HEK293 (cell line): ENCODE measurements around the gene CASZ1.

ENCODE experiments used
- EGR2 ChIP-seq: fragments of 450-650 bp; formaldehyde crosslinking; IDR thresholded peaks from 2 replicates; pipeline ENCODE4 v1.5.1; 2016; ENCODE audit warnings: low read depth, missing biosample characterization, missing genetic modification characterization
- GLIS2 ChIP-seq: fragments of 450-650 bp; formaldehyde crosslinking; IDR thresholded peaks from 2 replicates; pipeline ENCODE4 v1.5.1; 2016; ENCODE audit warnings: missing biosample characterization, missing genetic modification characterization
- HOXD13 ChIP-seq: sonication (generic); formaldehyde crosslinking; IDR thresholded peaks from 2 replicates; pipeline ENCODE4 v1.8.0; 2022; ENCODE audit warnings: missing genetic modification reagents, borderline replicate concordance
- KLF16 ChIP-seq: fragments of 450-650 bp; formaldehyde crosslinking; IDR thresholded peaks from 2 replicates; pipeline ENCODE4 v1.5.1; 2017; ENCODE audit warnings: missing biosample characterization, missing genetic modification characterization
- KLF8 ChIP-seq: fragments of 450-650 bp; formaldehyde crosslinking; IDR thresholded peaks from 2 replicates; pipeline ENCODE4 v1.5.1; 2016; ENCODE audit warnings: missing biosample characterization, missing genetic modification characterization
- MEIS1 ChIP-seq: sonication (generic); formaldehyde crosslinking; IDR thresholded peaks from 2 replicates; pipeline ENCODE4 v1.8.1; 2022; ENCODE audit warnings: missing genetic modification reagents, mild to moderate bottlenecking, borderline replicate concordance
- MYNN ChIP-seq: fragments of 450-650 bp; formaldehyde crosslinking; IDR thresholded peaks from 2 replicates; pipeline ENCODE4 v1.5.1; 2016; ENCODE audit warnings: missing biosample characterization, missing genetic modification characterization, borderline replicate concordance
- PRDM1 ChIP-seq: fragments of 450-650 bp; formaldehyde crosslinking; IDR thresholded peaks from 2 replicates; pipeline ENCODE4; 2016; ENCODE audit warnings: missing biosample characterization, missing genetic modification characterization
- PRDM4 ChIP-seq: fragments of 450-650 bp; formaldehyde crosslinking; IDR thresholded peaks from 2 replicates; pipeline ENCODE4 v1.5.1; 2017; ENCODE audit warnings: missing biosample characterization, missing genetic modification characterization
- ZBTB1 ChIP-seq: fragments of 450-650 bp; formaldehyde crosslinking; IDR thresholded peaks from 2 replicates; pipeline ENCODE4 v1.5.1; 2016; ENCODE audit warnings: missing biosample characterization, missing genetic modification characterization
- ZBTB48 ChIP-seq: fragments of 450-650 bp; formaldehyde crosslinking; IDR thresholded peaks from 2 replicates; pipeline ENCODE4 v1.5.1; 2016; ENCODE audit warnings: missing biosample characterization, missing genetic modification characterization
- ZFP41 ChIP-seq: fragments of 450-650 bp; formaldehyde crosslinking; IDR thresholded peaks from 2 replicates; pipeline ENCODE4 v1.5.1; 2016; ENCODE audit warnings: missing biosample characterization, missing genetic modification characterization, borderline replicate concordance
- ZFP69B ChIP-seq: fragments of 450-650 bp; formaldehyde crosslinking; IDR thresholded peaks from 2 replicates; pipeline ENCODE4 v1.5.1; 2016; ENCODE audit warnings: missing biosample characterization, missing genetic modification characterization
- ZNF155 ChIP-seq: fragments of 450-650 bp; formaldehyde crosslinking; IDR thresholded peaks from 2 replicates; pipeline ENCODE4 v1.5.1; 2016; ENCODE audit warnings: missing biosample characterization, missing genetic modification characterization
- ZNF16 ChIP-seq: fragments of 450-650 bp; formaldehyde crosslinking; IDR thresholded peaks from 2 replicates; pipeline ENCODE4 v1.5.1; 2016; ENCODE audit warnings: low read depth, missing biosample characterization, missing genetic modification characterization
- ZNF239 ChIP-seq: fragments of 450-650 bp; formaldehyde crosslinking; IDR thresholded peaks from 2 replicates; pipeline ENCODE4 v1.5.1; 2016; ENCODE audit warnings: missing biosample characterization, missing genetic modification characterization
- ZNF274 ChIP-seq, 2 experiments: fragments of 200-500 bp in 1 of 2; fragments of 450-650 bp in 1 of 2; sonication (Bioruptor generic) in 1 of 2; formaldehyde crosslinking in 1 of 2; IDR thresholded peaks; 2 replicates each; pipeline versions ENCODE4 v1.5.1 to v1.6.1; 2014 to 2016; ENCODE audit warnings: borderline replicate concordance in 1 of 2, inconsistent platforms in 1 of 2, low read length in 1 of 2, missing biosample characterization in 1 of 2, missing genetic modification characterization in 1 of 2
- ZNF391 ChIP-seq: fragments of 450-650 bp; formaldehyde crosslinking; IDR thresholded peaks from 2 replicates; pipeline ENCODE4 v1.5.1; 2016; ENCODE audit warnings: low read depth, missing biosample characterization, missing genetic modification characterization, borderline replicate concordance
- ZNF423 ChIP-seq: fragments of 450-650 bp; formaldehyde crosslinking; IDR thresholded peaks from 2 replicates; pipeline ENCODE4 v1.5.1; 2016; ENCODE audit warnings: missing biosample characterization, missing genetic modification characterization
- ZNF585B ChIP-seq: fragments of 450-650 bp; formaldehyde crosslinking; IDR thresholded peaks from 2 replicates; pipeline ENCODE4 v1.5.1; 2016; ENCODE audit warnings: missing biosample characterization, missing genetic modification characterization
- ZNF658 ChIP-seq: fragments of 450-650 bp; formaldehyde crosslinking; IDR thresholded peaks from 2 replicates; pipeline ENCODE4; 2016; ENCODE audit warnings: missing biosample characterization, missing genetic modification characterization
- ZNF660 ChIP-seq: fragments of 450-650 bp; IDR thresholded peaks from 2 replicates; pipeline ENCODE4 v1.5.1; 2018; ENCODE audit warnings: missing biosample characterization, mild to moderate bottlenecking, missing genetic modification characterization
- ZNF664 ChIP-seq: fragments of 450-650 bp; formaldehyde crosslinking; IDR thresholded peaks from 2 replicates; pipeline ENCODE4 v1.5.1; 2016; ENCODE audit warnings: missing biosample characterization, missing genetic modification characterization
- ZNF776 ChIP-seq: fragments of 450-650 bp; formaldehyde crosslinking; IDR thresholded peaks from 2 replicates; pipeline ENCODE4 v1.5.0; 2017; ENCODE audit warnings: missing biosample characterization, missing genetic modification characterization, borderline replicate concordance
- ZSCAN30 ChIP-seq: fragments of 450-650 bp; IDR thresholded peaks from 2 replicates; pipeline ENCODE4 v1.5.1; 2018; ENCODE audit warnings: missing biosample characterization, mild to moderate bottlenecking, missing genetic modification characterization, moderate library complexity
- ZSCAN5A ChIP-seq: fragments of 450-650 bp; formaldehyde crosslinking; IDR thresholded peaks from 2 replicates; pipeline ENCODE4 v1.5.1; 2016; ENCODE audit warnings: missing biosample characterization, missing genetic modification characterization
- TF ChIP-seq, protein P1 (sequence below): fragments of 450-650 bp; formaldehyde crosslinking; IDR thresholded peaks from 2 replicates; pipeline ENCODE4 v1.5.1; 2016; ENCODE audit warnings: missing biosample characterization, missing genetic modification characterization
- TF ChIP-seq, protein P2 (sequence below): fragments of 450-650 bp; formaldehyde crosslinking; IDR thresholded peaks from 2 replicates; pipeline ENCODE4 v1.5.1; 2016; ENCODE audit warnings: missing biosample characterization, missing genetic modification characterization
- TF ChIP-seq, protein P3 (sequence below): fragments of 450-650 bp; formaldehyde crosslinking; IDR thresholded peaks from 2 replicates; pipeline ENCODE4 v1.5.1; 2016; ENCODE audit warnings: missing biosample characterization, missing genetic modification characterization

Gene CASZ1

GRCh38 chr1:10795276-10796021 is 997 bp downstream of the CASZ1 start (continued):
- TF ChIP-seq PRDM4 (tag by site-specific recombination), result no peak
- no peak for TF ChIP-seq ZSCAN5A (tag by site-specific recombination)
- TF ChIP-seq ZNF391, result 0 out of 2 replicates have a peak, but pooled peaks have one; percentile 25
- TF ChIP-seq GLIS2 (tag by site-specific recombination), result peak; percentile 91
- no peak for TF ChIP-seq ZNF664 (tag by site-specific recombination)
- TF ChIP-seq ZNF274 (IDR thresholded peaks at IDR 0.05; ENCODE audit: low read length), result no peak
- TF ChIP-seq ZNF274 (tag by site-specific recombination; IDR thresholded peaks at IDR 0.05; ENCODE audit: borderline replicate concordance), result no peak
- no peak for TF ChIP-seq ZNF239 (tag by site-specific recombination)
- TF ChIP-seq, protein P1, sequence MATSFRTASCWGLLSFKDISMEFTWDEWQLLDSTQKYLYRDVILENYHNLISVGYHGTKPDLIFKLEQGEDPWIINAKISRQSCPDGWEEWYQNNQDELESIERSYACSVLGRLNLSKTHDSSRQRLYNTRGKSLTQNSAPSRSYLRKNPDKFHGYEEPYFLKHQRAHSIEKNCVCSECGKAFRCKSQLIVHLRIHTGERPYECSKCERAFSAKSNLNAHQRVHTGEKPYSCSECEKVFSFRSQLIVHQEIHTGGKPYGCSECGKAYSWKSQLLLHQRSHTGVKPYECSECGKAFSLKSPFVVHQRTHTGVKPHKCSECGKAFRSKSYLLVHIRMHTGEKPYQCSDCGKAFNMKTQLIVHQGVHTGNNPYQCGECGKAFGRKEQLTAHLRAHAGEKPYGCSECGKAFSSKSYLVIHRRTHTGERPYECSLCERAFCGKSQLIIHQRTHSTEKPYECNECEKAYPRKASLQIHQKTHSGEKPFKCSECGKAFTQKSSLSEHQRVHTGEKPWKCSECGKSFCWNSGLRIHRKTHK, result no peak
- TF ChIP-seq ZNF658 (tag by site-specific recombination), result no peak
- no peak for TF ChIP-seq KLF8
- no peak for TF ChIP-seq HOXD13
- no peak for TF ChIP-seq ZBTB1
- TF ChIP-seq, protein P2, sequence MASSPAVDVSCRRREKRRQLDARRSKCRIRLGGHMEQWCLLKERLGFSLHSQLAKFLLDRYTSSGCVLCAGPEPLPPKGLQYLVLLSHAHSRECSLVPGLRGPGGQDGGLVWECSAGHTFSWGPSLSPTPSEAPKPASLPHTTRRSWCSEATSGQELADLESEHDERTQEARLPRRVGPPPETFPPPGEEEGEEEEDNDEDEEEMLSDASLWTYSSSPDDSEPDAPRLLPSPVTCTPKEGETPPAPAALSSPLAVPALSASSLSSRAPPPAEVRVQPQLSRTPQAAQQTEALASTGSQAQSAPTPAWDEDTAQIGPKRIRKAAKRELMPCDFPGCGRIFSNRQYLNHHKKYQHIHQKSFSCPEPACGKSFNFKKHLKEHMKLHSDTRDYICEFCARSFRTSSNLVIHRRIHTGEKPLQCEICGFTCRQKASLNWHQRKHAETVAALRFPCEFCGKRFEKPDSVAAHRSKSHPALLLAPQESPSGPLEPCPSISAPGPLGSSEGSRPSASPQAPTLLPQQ (tag by site-specific recombination), result no peak
- TF ChIP-seq ZFP69B (tag by site-specific recombination), result no peak
- TF ChIP-seq ZSCAN30, result no peak
- TF ChIP-seq ZBTB48 (tag by site-specific recombination), result peak; percentile 83
- no peak for TF ChIP-seq ZNF585B (tag by site-specific recombination)
- no peak; the same call in 1 of the 2 replicates for TF ChIP-seq PRDM1
- no peak for TF ChIP-seq ZNF776 (tag by site-specific recombination)
- TF ChIP-seq, protein P3, sequence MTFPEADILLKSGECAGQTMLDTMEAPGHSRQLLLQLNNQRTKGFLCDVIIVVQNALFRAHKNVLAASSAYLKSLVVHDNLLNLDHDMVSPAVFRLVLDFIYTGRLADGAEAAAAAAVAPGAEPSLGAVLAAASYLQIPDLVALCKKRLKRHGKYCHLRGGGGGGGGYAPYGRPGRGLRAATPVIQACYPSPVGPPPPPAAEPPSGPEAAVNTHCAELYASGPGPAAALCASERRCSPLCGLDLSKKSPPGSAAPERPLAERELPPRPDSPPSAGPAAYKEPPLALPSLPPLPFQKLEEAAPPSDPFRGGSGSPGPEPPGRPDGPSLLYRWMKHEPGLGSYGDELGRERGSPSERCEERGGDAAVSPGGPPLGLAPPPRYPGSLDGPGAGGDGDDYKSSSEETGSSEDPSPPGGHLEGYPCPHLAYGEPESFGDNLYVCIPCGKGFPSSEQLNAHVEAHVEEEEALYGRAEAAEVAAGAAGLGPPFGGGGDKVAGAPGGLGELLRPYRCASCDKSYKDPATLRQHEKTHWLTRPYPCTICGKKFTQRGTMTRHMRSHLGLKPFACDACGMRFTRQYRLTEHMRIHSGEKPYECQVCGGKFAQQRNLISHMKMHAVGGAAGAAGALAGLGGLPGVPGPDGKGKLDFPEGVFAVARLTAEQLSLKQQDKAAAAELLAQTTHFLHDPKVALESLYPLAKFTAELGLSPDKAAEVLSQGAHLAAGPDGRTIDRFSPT, result peak; percentile 95
- no peak for TF ChIP-seq MEIS1
- TF ChIP-seq MYNN, result no peak
- no peak for TF ChIP-seq ZFP41 (tag by site-specific recombination)
- TF ChIP-seq ZNF155 (tag by site-specific recombination), result no peak
- TF ChIP-seq ZNF423 (tag by site-specific recombination), result peak; percentile 85
- TF ChIP-seq ZNF660, result no peak
- TF ChIP-seq ZNF16, result no peak
- peak; percentile 53 for TF ChIP-seq EGR2 (tag by site-specific recombination)
- TF ChIP-seq KLF16 (tag by site-specific recombination), result no peak
